NCI-H2227 treated with DMSO at 0.1 percent for 48 hours (cell line): ENCODE data around the gene AATK.
A peak's percentile ranks its signal among the peaks of the same experiment; 100 is the strongest.

Experiments used
- DNase-seq: peaks from one replicate; lab custom pipeline; 2025; lab: John Stamatoyannopoulos, UW

Gene AATK

DNA sequence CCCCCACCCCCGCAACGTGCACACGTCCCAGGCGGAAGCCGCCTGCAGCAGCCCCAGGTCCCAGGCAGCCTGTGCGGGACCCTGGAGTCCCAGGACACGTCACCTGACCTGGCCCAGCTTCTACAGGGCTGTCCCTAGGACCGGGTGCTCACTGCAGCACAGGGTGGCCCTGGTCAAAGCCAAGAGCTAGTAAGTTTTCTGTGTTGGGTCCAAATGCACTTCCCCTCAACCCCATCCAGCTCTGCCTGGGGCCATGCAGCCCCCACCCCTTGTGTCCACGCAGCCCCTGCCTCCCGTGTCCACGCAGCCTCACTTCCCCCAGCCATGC is 22.9 kb downstream of the AATK start:
- no peak for DNase-seq

- DNase-seq: peak; percentile 52
Measured at GRCh38 chr17:81142301-81143199, 23.5 kb downstream of the AATK start.

- DNase-seq: no peak
Measured at GRCh38 chr17:81140695-81141094, 25.3 kb downstream of the AATK start.

DNA sequence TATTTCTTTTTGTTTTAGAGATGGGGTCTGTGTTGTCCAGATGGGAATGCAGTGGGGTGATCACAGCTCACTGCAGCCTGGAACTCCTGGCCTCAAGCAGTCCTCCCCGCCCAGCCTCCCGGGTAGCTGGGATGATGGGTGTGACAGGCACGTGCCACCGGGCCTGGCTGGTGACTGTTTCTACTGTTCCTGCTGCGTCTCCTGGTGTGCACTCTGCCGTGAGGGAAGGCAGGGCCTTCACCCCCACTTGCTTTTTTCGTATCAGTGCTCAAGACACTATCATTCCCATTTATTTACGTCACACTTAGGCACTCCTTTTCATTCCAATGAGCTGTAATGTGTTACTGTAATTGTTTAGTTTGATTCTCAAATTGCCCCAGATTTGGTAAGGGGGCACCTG is 26.0 kb downstream of the AATK start:
- no peak for DNase-seq

GRCh38 chr17:81139428-81139827 is 26.6 kb downstream of the AATK start:
- no peak for DNase-seq

- DNase-seq: no peak
Measured at GRCh38 chr17:81138500-81138899, 27.5 kb downstream of the AATK start.

DNA sequence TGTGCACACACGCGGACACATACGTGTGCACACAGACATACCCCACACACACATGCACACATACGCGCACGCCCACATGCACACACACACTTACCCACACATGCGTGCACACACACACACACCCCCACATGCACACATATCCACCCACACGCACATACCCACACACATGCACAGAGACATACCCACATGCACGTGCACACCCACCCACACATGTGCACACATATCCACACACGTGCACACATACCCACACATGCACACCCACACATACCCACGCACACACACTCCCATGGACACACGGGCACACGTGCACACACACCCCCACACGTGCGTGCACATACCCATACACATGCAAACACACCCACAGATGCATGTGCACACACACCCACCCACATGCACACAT is 27.9 kb downstream of the AATK start:
- DNase-seq: no peak

DNA sequence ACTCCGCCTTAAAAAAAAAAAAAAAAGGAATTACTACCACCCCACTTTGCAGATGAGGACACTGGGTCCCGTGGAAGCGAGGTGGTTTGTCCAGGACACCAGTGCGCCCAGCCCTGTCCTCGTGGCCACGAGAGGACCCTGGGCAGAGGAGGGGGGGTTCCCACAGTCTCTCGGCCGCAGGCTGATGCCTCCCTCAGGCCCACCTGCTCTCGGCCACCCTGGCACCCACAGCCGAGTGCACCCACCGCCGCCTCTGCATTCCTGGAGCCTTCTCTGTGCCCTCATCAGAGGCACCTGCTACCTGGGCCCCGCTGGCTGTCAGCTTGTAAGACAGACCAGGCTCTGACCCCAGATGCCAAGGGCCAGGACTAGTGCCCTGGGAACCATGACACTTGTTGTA is 28.8 kb downstream of the AATK start:
- DNase-seq: no peak

DNA sequence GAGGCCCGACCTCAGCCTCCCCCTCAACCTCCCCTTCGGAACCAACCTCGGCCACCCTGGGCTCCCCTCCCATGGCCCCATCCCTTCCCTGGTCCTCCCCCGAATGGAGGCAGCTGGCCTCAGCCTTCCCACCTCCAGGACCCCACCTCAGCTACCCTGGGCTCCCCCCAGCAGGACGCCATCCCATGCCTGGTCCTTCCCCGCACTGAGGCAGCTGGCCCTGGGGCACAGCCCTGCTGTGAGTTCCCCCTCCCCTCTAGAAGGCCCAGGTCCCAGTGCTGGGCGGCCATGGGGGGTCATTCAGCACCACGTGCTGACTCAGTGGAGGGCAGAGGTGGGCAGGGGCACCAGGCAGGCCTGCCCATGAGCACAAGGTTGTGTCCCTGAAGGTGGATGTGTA is 29.7 kb downstream of the AATK start:
- no peak for DNase-seq

GRCh38 chr17:81135505-81136278 is 30.3 kb downstream of the AATK start:
- no peak for DNase-seq

GRCh38 chr17:81134064-81134781 is 31.8 kb downstream of the AATK start:
- no peak for DNase-seq

DNA sequence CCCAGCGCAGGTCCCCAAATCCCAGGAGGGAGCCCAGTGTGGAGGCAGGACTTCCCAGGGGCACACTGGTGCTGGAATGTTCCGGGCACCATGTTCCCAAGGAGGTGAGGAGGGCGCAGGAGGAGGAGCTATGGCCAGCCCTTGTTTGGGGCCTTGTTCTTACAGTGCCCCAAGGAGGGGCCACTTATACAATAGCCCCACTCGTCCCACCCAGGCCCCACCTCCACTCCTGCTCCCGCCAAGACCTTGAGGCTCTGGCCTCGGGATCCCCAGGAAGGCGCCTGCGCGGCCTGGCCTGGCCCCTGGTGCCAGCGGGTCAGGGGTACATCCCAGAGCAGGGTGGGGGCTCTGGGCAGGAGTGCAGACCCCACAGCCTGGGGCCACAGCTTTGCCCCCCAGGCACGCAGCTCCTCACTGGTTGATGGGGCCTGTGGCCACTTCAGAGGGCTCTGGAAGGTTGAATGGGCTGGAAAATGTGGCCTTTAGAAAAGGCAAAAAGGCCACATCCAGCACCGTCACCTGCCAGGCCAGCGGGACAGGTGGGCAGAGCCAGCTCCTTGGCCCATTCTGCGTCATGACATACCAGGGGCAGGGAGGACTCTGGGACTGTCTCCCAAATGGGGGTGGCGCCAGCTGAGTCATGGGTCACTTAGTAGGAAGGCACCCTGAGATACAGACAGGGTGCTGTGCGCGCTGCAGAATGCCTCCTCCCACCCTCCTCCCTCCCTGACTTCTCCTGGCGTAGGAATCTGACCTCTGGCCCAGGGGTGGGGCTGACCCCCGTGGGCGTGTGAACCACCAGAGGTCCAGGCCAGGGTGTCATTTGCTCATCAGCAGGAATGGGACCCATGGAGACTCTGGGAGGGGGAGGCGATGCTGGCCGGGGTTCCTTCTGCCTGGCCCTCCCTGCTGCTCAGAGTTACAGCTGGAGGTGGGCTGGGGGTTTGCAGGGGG is 33.0 kb downstream of the AATK start:
- no peak for DNase-seq

- no peak for DNase-seq
Measured at GRCh38 chr17:81132197-81132540, 33.9 kb downstream of the AATK start.

DNA sequence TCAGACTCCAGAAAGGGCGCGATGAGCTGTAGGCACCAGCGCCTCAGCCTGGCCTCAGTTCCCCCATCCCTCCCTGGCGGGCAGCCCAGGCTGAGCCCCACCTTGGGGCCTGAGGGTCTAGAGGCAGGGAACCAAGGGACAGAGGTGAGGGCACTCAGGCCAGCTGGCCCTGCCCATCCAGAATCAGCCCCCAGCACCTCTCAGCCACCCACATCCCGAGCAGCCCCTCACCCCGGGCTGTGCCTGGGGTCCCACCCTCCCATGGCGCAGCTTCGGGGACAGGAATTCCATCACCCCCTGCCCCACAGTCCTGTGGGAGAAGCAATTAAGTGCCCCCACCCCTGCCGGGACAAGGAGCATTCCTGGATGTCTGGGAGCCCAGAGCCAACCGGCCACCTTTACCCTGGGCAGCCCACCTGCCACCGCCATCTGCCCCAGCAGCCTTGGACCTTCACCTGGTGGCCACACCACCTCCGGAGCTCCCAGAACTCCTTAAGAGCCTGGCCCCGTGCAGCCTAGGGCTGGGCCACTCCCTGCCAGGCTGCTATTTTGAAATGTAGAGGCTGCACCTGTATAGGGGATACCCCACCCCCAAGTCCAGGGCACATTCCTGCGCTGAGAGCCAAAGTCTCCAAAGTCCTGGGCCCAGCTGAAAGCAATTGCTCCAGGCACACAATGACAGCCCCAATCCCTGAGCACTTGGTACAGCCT is 34.4 kb downstream of the AATK start:
- DNase-seq: no peak

DNA sequence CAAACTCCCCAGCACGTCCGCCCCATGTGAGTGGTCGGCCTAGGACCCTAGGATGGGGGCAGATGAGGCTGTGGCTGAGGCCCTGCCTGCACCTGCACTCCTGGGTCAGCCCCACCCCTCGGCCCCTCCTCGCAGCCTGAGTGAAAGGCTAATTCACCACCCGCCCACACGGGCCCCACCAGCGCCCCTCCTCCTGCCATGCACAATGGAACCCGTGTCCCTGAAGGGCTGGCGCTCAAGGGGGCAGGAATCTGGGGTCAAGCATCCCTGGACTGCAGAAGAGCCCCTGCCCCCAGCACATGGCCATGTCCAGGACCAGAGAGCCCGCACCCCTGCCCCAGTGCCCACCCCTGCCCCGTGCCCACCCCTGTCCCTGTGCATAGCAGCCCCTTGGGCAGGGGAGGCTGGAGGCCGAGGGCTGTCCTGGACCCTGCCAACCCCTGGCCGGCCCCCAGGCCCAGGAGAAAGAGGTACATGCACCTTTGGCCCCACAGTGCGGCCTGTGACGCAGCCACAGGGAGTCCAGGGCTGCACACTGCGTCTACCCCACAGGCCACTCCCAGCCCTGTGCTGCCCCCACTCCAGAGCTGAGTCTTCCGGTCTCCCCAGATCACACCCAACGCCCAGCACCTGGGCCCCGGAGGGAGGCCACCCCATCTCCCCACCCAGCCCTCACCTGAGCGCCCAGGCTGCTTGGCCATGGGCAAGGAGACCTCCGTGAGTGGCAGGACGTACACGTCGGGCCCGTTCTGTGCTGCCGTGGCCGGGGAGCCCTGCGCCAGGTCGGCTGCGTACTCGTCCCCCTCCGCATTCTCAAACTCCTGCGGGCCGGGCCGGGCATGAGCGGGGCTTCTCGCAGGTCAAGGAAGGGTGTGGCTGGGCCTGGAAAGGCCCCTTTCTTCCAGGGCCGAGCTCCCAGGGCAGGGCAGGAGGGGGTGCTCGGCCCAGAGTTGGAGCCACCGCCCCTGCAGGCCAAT is 35.3 kb downstream of the AATK start:
- DNase-seq: no peak

DNA sequence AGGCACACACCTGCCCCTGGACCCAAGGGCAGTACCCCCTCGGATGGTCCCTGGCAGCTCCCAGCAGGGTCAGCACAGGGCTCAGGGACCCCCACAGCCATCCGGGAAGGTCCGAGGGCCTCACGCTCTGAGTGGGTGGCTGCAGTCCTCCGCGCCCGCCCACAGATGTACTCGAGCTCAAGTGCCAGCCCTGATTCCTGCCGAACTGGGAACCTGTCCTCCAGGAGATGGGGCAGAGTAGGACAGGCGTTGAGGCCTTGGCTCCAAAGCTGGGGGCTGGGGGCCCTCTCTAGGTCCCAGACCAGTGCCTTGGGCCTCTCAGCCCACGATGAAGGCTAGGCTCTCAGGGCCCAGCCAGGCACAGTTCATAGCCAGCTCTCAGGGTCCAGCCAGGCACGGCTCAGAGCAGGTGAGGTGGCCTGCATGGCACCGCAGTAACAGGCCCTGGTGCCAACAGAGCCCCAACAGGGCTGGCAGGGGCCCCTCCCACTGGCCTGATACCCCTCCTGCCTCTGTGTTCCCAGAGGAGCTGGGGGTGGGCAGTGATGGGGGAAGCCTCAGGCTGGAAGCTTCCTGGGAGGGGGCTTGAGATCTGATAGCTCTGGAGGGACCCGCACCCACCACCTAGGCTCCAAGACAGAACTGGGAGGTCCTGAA is 36.2 kb downstream of the AATK start:
- no peak for DNase-seq

GRCh38 chr17:81129289-81129688 is 36.7 kb downstream of the AATK start:
- no peak for DNase-seq

DNA sequence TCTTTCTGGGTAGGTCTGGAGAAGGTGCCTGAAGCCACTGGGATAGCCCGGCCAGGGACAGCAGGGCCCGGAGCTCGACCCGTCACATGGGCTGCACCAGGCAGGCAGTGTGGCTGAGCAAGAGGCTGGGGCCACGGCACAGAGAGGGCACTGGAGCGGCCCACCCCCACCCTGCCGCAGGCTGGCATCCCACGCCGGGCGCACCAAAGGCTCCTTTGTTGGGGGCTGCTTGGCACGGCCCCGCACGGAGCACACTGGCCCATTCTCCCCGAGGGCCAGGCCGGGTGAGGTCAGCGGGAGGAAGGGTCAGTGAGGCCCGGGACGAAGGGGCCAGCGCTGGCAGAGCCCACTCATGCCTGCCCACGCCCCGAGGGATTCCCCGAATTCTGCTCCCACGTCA is 37.2 kb downstream of the AATK start:
- DNase-seq: no peak

DNA sequence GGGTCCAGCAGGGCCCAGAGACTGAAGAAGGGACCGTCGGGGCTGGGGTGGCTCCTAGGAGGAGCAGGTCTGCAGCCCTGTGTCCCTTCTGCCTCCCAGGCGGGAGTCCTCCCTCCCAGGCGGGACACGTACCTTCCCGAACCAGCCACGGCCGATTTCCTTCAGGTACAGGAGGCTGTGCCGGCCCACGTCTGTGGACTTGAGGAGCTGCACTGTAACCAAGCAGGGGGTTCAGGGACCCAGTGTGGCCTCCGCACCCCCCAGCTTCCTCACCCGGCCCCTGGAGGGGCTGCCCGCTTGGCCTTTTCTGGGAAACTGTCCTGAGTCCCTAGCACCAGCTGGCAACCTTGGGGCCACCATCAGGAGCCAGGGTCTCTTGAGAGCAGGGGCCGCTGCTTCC is 37.7 kb downstream of the AATK start:
- no peak for DNase-seq
